Liver (tissue), 9 donors: ENCODE measurements around the gene FARS2. TPM values are rescaled to one million over a fixed set of nuclear protein-coding genes. Genes with fewer than 3 reads are reported as not detected.

Source experiments
- DNase-seq: peaks from one replicate; pipeline ENCODE4 v3.0.0-alpha.2; 2017; ENCODE audit warnings: low spot score
- H3K27ac ChIP-seq, 2 donors: one replicate each; pipeline ENCODE4 v1.7.0; 2013; ENCODE audit warnings: inconsistent platforms in 2 of 2, low read length in 2 of 2, control low read depth in 1 of 2, low read depth in 1 of 2, mild to moderate bottlenecking in 1 of 2
- H3K27me3 ChIP-seq, 4 donors: one replicate each; pipeline versions ENCODE4 v1.6.1 to v1.7.0; 2013; ENCODE audit warnings: low read length in 3 of 4, inconsistent platforms in 1 of 4, mild to moderate bottlenecking in 1 of 4, moderate library complexity in 1 of 4; ENCODE audit not compliant: control insufficient read depth in 4 of 4, insufficient read depth in 4 of 4
- H3K36me3 ChIP-seq, 4 donors: one replicate each; pipeline versions ENCODE4 v1.6.1 to v1.7.0; 2013; ENCODE audit warnings: low read length in 3 of 4, mild to moderate bottlenecking in 3 of 4, low read depth in 1 of 4, moderate library complexity in 1 of 4; ENCODE audit not compliant: control insufficient read depth in 4 of 4, insufficient read depth in 3 of 4
- H3K4me1 ChIP-seq, 4 donors: one replicate each; pipeline versions ENCODE4 v1.6.1 to v1.7.0; 2013; ENCODE audit warnings: low read length in 3 of 4, mild to moderate bottlenecking in 3 of 4, moderate library complexity in 1 of 4; ENCODE audit not compliant: control insufficient read depth in 4 of 4, insufficient read depth in 4 of 4
- H3K4me3 ChIP-seq, 3 donors: one replicate each; pipeline versions ENCODE4 v1.6.1 to v1.7.0; 2013; ENCODE audit warnings: low read length in 3 of 3, control low read depth in 1 of 3, low read depth in 1 of 3, mild to moderate bottlenecking in 1 of 3
- H3K9ac ChIP-seq, 2 donors: one replicate each; pipeline ENCODE4 v1.7.0; 2013; ENCODE audit warnings: low read length in 2 of 2, mild to moderate bottlenecking in 2 of 2, moderate library complexity in 2 of 2, control low read depth in 1 of 2, low read depth in 1 of 2
- H3K9me3 ChIP-seq, 4 donors: one replicate each; pipeline versions ENCODE4 v1.6.1 to v1.7.0; 2013; ENCODE audit warnings: low read length in 3 of 4; ENCODE audit not compliant: control insufficient read depth in 4 of 4
- FOXA1 ChIP-seq: IDR thresholded peaks from 2 replicates; pipeline ENCODE4 v1.6.1; 2016; ENCODE audit warnings: antibody characterized with exemption
- HNF4A ChIP-seq, 2 donors: conservative IDR thresholded peaks; 2 replicates each; pipeline ENCODE4 v1.6.1; 2016; ENCODE audit warnings: antibody characterized with exemption in 2 of 2, mild to moderate bottlenecking in 2 of 2
- JUND ChIP-seq, 2 donors: IDR thresholded peaks; 2 replicates each; pipeline ENCODE4 v1.6.1; 2016; ENCODE audit warnings: antibody characterized with exemption in 2 of 2
- NR2F2 ChIP-seq: IDR thresholded peaks from 2 replicates; pipeline ENCODE4 v1.6.1; 2016; ENCODE audit warnings: antibody characterized with exemption
- TAF1 ChIP-seq: conservative IDR thresholded peaks from 2 replicates; pipeline ENCODE4 v1.6.1; 2016; ENCODE audit warnings: antibody characterized with exemption, mild to moderate bottlenecking
- WGBS: extraction: QIAGEN DNeasy Blood & Tissue Kit; methylation state at CpG from one replicate; pipeline ENCODE4 v1.1.7; 2013; 5-methylcytosine and 5-hydroxymethylcytosine counted together
- polyA plus RNA-seq, 2 donors: library from polyadenylated mRNA; stranded (reverse) in 1 of 2; unstranded in 1 of 2; fragments of 200-250 nt in 1 of 2; fragments of >200 nt in 1 of 2; fragmentation: Nextera tagmentation in 1 of 2; extraction: Ambion mirVana in 1 of 2; gene quantifications; one replicate each; pipeline versions ENCODE4 v1.2.1 to v1.2.3, GENCODE V29; 2013 to 2015
- total RNA-seq, 2 donors: library from RNA; depleted of rRNA; stranded (reverse); fragments of >200 nt; gene quantifications; one replicate each; pipeline ENCODE4 v1.2.3, GENCODE V29; 2014
- TF ChIP-seq, protein P1 (sequence below): fragments of 150-350 bp; IDR thresholded peaks from 2 replicates; pipeline ENCODE4 v1.5.1; 2017; ENCODE audit warnings: improper control_type of control experiment, low read depth, low read length; ENCODE audit not compliant: missing input control
- TF ChIP-seq, protein P2 (sequence below): IDR thresholded peaks from 2 replicates; pipeline ENCODE4 v1.6.1; 2016; ENCODE audit warnings: antibody characterized with exemption
- donor health status: healthy.
- donor health status: healthy.
- donor health status: healthy.
- donor health status: healthy.
- donor health status: healthy.

FARS2 gene
- total and polyA plus RNA-seq, 4 donors = 7.8 to 25.9 (median 11.2) TPM

DNA sequence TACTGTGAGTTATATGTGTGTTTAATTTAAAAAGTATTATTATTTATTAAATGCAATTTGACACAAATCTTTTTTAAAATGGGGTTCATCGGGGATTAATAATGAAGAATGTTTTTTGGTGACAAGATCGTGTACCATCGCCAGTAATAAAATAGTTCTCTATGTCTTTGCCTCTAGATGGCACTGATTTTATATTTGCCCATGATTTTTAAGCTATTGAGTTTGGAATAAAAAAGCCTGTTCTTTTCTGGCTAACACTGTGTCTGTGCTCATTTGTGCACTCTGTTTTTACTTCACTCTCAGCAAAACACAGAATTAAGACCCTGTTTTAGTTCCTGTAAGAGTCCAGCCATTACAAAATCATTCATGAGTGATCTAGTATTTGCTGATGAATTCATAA, 127.0 kb downstream of the FARS2 start (continued):
- TF ChIP-seq FOXA1 = no peak
- TF ChIP-seq HNF4A (conservative IDR thresholded peaks at IDR 0.05) = no peak

DNA sequence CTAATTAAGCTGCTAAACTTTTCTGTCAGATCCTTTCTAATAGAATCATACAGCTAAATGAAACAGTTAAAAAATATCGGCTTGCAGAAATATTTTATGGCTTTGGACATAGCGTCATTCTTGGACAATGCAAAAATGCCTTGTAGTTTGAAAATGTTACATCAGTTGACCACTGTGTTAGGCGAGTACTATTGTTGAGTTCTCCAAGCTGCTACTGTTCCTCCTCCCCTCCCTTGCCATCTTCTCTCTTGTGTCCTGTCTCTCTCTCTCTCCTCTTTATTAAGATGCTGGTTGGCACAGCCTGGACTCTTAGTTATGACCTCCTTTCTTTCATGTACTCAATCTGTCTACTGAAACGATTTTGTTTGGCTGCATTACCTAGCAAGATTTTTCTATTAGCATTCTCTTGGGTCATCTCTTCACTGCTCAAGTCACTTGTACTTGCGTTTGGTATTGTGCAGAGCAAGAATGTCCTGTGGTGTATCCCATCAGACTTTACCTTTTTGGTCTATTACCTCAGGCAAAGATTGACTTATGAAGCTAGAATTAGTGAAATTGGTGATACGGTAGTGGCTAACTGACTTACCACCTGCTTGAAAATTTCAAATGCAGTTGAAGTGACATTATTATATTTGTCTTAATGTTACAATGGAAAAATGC, 127.9 kb downstream of the FARS2 start:
- H3K27ac ChIP-seq = no peak overlapping the region
- WGBS = 72% methylated on average over 6 of the region's 6 CpGs
- TF ChIP-seq, protein P1, sequence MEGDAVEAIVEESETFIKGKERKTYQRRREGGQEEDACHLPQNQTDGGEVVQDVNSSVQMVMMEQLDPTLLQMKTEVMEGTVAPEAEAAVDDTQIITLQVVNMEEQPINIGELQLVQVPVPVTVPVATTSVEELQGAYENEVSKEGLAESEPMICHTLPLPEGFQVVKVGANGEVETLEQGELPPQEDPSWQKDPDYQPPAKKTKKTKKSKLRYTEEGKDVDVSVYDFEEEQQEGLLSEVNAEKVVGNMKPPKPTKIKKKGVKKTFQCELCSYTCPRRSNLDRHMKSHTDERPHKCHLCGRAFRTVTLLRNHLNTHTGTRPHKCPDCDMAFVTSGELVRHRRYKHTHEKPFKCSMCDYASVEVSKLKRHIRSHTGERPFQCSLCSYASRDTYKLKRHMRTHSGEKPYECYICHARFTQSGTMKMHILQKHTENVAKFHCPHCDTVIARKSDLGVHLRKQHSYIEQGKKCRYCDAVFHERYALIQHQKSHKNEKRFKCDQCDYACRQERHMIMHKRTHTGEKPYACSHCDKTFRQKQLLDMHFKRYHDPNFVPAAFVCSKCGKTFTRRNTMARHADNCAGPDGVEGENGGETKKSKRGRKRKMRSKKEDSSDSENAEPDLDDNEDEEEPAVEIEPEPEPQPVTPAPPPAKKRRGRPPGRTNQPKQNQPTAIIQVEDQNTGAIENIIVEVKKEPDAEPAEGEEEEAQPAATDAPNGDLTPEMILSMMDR = no peak
- H3K9me3 ChIP-seq = no peaks in the 10 kb centered on the region
- no peak overlapping the region for H3K4me3 ChIP-seq
- no peak for DNase-seq
- H3K9ac ChIP-seq = no peak overlapping the region
- H3K36me3 ChIP-seq = no peaks in the 10 kb centered on the region
- no peaks in the 10 kb centered on the region for H3K4me1 ChIP-seq
- no peaks in the 10 kb centered on the region for H3K27me3 ChIP-seq

DNA sequence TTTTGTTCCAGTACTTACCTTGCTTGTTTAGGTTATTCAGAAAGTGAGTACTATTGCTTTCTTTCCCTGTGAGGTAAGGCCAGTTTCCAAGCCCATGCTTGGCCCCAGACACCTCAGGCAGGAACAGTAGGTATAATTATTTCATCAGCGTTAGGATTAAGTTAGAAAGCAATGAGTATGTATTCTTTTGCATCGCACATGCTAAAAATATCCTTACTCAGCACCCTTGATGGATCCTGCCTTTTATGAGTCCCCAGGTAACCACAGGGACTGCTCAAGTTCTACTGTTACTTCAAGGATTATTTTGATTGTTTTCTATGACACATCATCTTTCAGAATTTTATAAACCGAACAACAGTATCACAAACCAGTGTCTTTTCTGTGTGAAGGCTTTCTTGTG, 128.9 kb downstream of the FARS2 start:
- H3K27me3 ChIP-seq = no peaks in the 10 kb centered on the region
- H3K9me3 ChIP-seq = no peaks in the 10 kb centered on the region
- no peak overlapping the region for H3K27ac ChIP-seq
- no peak overlapping the region for H3K9ac ChIP-seq
- 68% methylated on average over 3 of the region's 3 CpGs for WGBS
- no peaks in the 10 kb centered on the region for H3K4me1 ChIP-seq
- H3K36me3 ChIP-seq = no peaks in the 10 kb centered on the region
- no peak for DNase-seq
- TF ChIP-seq, protein P1 = no peak
- TF ChIP-seq JUND (IDR thresholded peaks at IDR 0.05) (no peak), HNF4A (conservative IDR thresholded peaks at IDR 0.05) (no peak)
- TF ChIP-seq, protein P2, sequence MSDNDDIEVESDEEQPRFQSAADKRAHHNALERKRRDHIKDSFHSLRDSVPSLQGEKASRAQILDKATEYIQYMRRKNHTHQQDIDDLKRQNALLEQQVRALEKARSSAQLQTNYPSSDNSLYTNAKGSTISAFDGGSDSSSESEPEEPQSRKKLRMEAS = no peak
- no peak overlapping the region for H3K4me3 ChIP-seq

DNA sequence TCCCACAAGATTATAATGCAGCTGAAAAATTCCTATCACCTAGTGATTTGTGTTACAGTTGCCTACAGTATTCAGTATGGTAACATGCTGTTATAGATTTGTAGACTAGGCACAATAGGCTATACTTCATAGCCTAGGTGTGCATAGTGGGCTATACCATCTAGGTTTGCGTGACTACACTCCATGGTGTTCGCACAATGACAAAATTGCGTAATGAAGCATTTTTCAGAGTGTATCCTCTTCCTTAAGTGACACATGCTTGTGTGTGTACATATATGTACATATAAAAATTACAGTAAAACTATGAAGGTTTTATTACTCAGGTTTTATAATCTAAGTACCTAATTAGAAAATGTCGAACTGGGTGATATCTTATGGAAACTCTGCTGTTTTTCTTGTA, 133.0 kb downstream of the FARS2 start:
- Histone ChIP-seq H3K36me3 (no peaks in the 10 kb centered on the region), H3K27ac (no peak overlapping the region), H3K9me3 (no peaks in the 10 kb centered on the region), H3K4me1 (no peaks in the 10 kb centered on the region), H3K27me3 (no peaks in the 10 kb centered on the region), H3K9ac (no peak overlapping the region), H3K4me3 (no peak overlapping the region)
- 85% methylated on average over 4 of the region's 4 CpGs for WGBS
- TF ChIP-seq TAF1 (no peak), NR2F2 (no peak)
- no peak for DNase-seq
